Ovary (tissue), 9 donors: ENCODE results near the gene YBX2. TPM values are rescaled to one million over a fixed set of nuclear protein-coding genes. Genes with fewer than 3 reads are reported as not detected.

ENCODE experiments used
- DNase-seq, 5 donors: peaks; one replicate each; pipeline ENCODE4 v3.0.0-alpha.2; 2019 to 2020
- H3K27ac ChIP-seq, 2 donors: fragments of 200-600 bp; one replicate each; pipeline versions ENCODE4 v1.5.1 to v1.8.0; 2019 to 2022
- H3K27me3 ChIP-seq: fragments of 200-600 bp; one replicate; pipeline ENCODE4 v1.8.0; 2022
- H3K36me3 ChIP-seq: fragments of 200-600 bp; sonication (generic); one replicate; pipeline ENCODE4 v1.5.1; 2019
- H3K4me1 ChIP-seq: one replicate; pipeline ENCODE4 v1.8.1; 2013; ENCODE audit warnings: mild to moderate bottlenecking, moderate library complexity; ENCODE audit not compliant: insufficient read depth
- H3K4me3 ChIP-seq: fragments of 200-600 bp; sonication (generic); one replicate; pipeline ENCODE4 v1.5.1; 2017
- H3K9me3 ChIP-seq, 2 donors: fragments of 200-600 bp in 1 of 2; sonication (generic) in 1 of 2; one replicate each; pipeline versions ENCODE4 v1.5.1 to v1.8.1; 2013 to 2019; ENCODE audit warnings: mild to moderate bottlenecking in 1 of 2, moderate library complexity in 1 of 2
- CTCF ChIP-seq, 3 donors: fragments of 450-650 bp in 2 of 3; fragments of 200-600 bp in 1 of 3; IDR thresholded peaks; one replicate each; pipeline versions ENCODE4 v1.5.1 to v1.8.0; 2016 to 2022; ENCODE audit warnings: antibody characterized with exemption in 3 of 3, mild to moderate bottlenecking in 1 of 3
- EP300 ChIP-seq: sonication (generic); formaldehyde crosslinking; IDR thresholded peaks from one replicate; pipeline ENCODE4 v1.6.1; 2017; ENCODE audit warnings: antibody characterized with exemption
- POLR2A ChIP-seq: fragments of 450-650 bp; IDR thresholded peaks from one replicate; pipeline ENCODE4 v1.6.1; 2017; ENCODE audit warnings: antibody characterized with exemption, mild to moderate bottlenecking, moderate library complexity
- WGBS, 3 donors: extraction: QIAGEN DNeasy Blood & Tissue Kit in 1 of 3; methylation state at CpG; one replicate each; pipeline versions ENCODE4 v1.1.5 to v1.1.7; 2013 to 2017; 5-methylcytosine and 5-hydroxymethylcytosine counted together
- intact Hi-C, 4 donors: fragments of 100-400 bp; cut with DNase I; formaldehyde crosslinking; loops; one replicate each; pipeline versions ENCODE4 v1.11.0 to v1.15.1; 2022 to 2023
- polyA plus RNA-seq, 2 donors: library from polyadenylated mRNA; stranded (reverse); fragments of 200-250 nt in 1 of 2; fragments of 350-450 nt in 1 of 2; fragmentation: Illumina TruSeq in 1 of 2; extraction: RNeasy Lipid Tissue Mini Kit (QIAGEN cat#74804) in 1 of 2; gene quantifications; one replicate each; pipeline ENCODE4 v1.2.3, GENCODE V29; 2013 to 2014
- total RNA-seq, 7 donors: library from RNA; depleted of rRNA in 2 of 7; stranded (reverse); fragments of >200 nt in 2 of 7; fragmentation: NEBNext Ultra II Directional in 3 of 7; extraction: Animal tissue kit (Norgen Biotek cat#: 25700) in 3 of 7; gene quantifications; one replicate each; pipeline versions ENCODE4 v1.1.0 to v1.2.4, GENCODE V29; 2016 to 2023
- donor health status: DM: no; HTN: no; CAD: no; lungs with moderate emphysema.
- donor health status: DM: no; HTN: no; CAD: no.
- donor health status: Bipolar disorder and iron deficiency.
- donor health status: DM: yes; HTN: yes; CAD: no.
- donor health status: DM: no; HTN: no; CAD: no.
- donor health status: DM: yes; HTN: yes; CAD: no.

The YBX2 gene
- total and polyA plus RNA-seq, 9 donors, result 0.30 to 1.8 (median 0.64) TPM; not detected in 3

- TF ChIP-seq EP300, result no peak
- no peak for TF ChIP-seq POLR2A
- no peak for TF ChIP-seq CTCF (IDR thresholded peaks at IDR 0.05)
- H3K27me3 ChIP-seq, result peaks cover 7% of the 10 kb centered on the region
- no peak for DNase-seq
- H3K4me3 ChIP-seq, result no peak overlapping the region
- H3K27ac ChIP-seq, result no peak overlapping the region
- WGBS, 3 donors, result 42 to 50% (median 43%) methylated on average over 4 of the region's 4 CpGs
- intact Hi-C loops, result no loop called here
- H3K9me3 ChIP-seq, result no peaks in the 10 kb centered on the region
- no peaks in the 10 kb centered on the region for H3K36me3 ChIP-seq
- H3K4me1 ChIP-seq, result peaks cover 11% of the 10 kb centered on the region
Measured at GRCh38 chr17:7263801-7264078, 30.7 kb downstream of the YBX2 start.

- intact Hi-C loops, result no loop called here
- no peak for DNase-seq
- Histone ChIP-seq H3K4me3 (no peak overlapping the region), H3K27me3 (peaks cover 7% of the 10 kb centered on the region), H3K4me1 (peaks cover 11% of the 10 kb centered on the region), H3K27ac (no peak overlapping the region), H3K36me3 (no peaks in the 10 kb centered on the region), H3K9me3 (no peaks in the 10 kb centered on the region)
- WGBS, 3 donors, result 6 to 9% (median 7%) methylated on average over 26 of the region's 26 CpGs
- TF ChIP-seq POLR2A (no peak), CTCF (IDR thresholded peaks at IDR 0.05) (no peak), EP300 (no peak)
Measured at GRCh38 chr17:7262935-7263800, 31.3 kb downstream of the YBX2 start.

- H3K27ac ChIP-seq, result no peak within 1 kb of the TSS
- no peak for TF ChIP-seq EP300
- TF ChIP-seq POLR2A, result no peak
- peaks cover 7% of the 10 kb centered on the region for H3K27me3 ChIP-seq
- 4 to 5% (median 4%) methylated on average over 57 to 64 of the region's 64 CpGs for WGBS, 3 donors
- intact Hi-C loops, result no loop called here
- H3K4me3 ChIP-seq, result peak within 1 kb of the TSS; percentile 33
- peak in 1 of 5 donors; percentile 23 for DNase-seq
- H3K4me1 ChIP-seq, result peaks cover 11% of the 10 kb centered on the region
- no peaks in the 10 kb centered on the region for H3K9me3 ChIP-seq
- H3K36me3 ChIP-seq, result no peaks in the 10 kb centered on the region
Measured at GRCh38 chr17:7262192-7262934, 32.1 kb downstream of the YBX2 start, which contains the start of gene CLDN7. Gene CLDN7, minus strand, starts transcription at chr17:7262478. Its CDS starts 435 bp downstream, at chr17:7262043.

GRCh38 chr17:7261379-7262191 is 32.9 kb downstream of the YBX2 start:
- H3K4me3 ChIP-seq, result peak overlapping the region; percentile 33
- WGBS, 3 donors, result 5 to 7% (median 7%) methylated on average over 40 to 71 of the region's 71 CpGs
- peaks cover 7% of the 10 kb centered on the region for H3K27me3 ChIP-seq
- TF ChIP-seq EP300, result no peak
- TF ChIP-seq POLR2A, result no peak
- TF ChIP-seq CTCF (IDR thresholded peaks at IDR 0.05), result no peak
- H3K36me3 ChIP-seq, result no peaks in the 10 kb centered on the region
- intact Hi-C loops, result no loop called here
- no peak for DNase-seq
- peaks cover 11% of the 10 kb centered on the region for H3K4me1 ChIP-seq
- H3K9me3 ChIP-seq, result no peaks in the 10 kb centered on the region
- H3K27ac ChIP-seq, result no peak overlapping the region
